Glomerular visceral epithelial cell (primary cell): ENCODE measurements around the gene GDF7.

ENCODE experiments used
- DNase-seq: peaks from one replicate; pipeline ENCODE4 v3.0.0-alpha.2; 2016; ENCODE audit errors: extremely low spot score

GDF7 gene

DNA sequence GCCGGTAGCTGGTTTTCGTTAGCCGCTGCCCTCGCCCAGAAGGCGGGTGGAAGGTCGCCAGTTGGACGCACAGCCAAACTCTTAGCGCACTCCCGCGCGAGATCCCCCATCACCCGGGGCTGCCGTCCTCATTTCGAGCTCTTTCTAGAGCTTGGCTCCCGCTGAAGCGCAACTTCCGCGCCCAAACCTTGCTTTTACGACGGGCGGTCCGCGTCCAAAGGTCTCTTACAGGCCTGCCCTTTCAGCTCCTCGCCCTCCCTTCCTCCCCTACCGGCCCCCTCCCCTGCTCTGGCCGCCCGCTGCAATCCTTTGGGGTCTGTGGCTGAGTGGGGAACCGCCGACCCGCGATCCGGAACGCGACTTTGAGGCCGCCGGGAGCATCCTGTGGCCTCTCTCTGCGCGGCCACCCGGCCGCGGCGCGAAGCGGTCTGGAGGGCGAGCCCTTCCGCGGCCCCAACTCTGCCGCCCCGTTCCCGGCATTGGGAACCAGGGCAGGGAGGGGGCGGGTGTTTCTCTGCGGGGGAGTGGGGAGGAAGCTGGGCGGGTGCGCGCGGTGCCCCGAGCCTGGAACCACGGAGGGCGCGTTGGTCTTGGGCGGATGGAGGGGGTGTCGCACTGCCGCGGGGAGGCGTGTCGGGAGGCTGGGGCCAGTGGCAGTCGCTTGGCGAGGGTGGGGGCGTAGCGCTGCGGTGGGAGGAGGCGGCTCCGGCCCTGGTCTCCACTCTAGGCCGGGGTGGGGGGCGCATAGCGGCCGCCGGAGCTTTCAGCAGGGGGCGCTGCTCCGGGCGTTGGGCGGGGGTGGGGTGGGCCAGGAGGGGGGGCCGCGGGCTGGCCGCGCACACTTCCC, at the start of gene GDF7:
GDF7 (plus strand) TSS at position 841 of the 847 bp plus-strand sequence. CDS start 96 bp downstream, outside the sequence.
- no peak for DNase-seq

DNA sequence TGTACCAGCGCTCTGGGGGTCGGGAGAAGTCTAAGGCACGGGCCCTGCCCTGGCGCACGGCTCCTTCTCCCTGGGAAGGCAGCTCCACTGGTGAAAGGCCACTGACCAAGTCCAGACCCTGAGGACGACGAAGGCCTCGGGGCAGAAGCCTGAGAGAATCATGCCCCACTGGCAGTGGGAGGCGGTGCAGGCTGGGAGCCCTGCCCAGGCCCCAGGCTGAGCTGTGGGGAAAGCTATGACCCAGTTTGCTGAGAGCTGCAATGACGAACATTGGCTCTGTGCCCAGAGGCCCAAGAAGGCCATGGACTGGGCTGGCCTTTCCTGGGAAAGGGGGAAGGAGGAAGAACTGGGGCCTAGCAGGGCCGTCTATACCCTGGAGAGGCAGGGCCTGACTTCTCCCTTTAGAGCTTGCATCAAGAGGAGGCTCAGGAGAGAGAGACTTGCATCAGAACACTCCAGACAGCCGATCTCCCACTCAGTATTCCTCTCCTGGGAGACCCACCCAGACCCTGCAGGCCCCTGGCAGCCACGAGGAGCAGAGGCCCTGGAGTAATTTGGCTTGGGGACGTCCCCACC, 49.0 kb upstream of the GDF7 start:
- peak; percentile 99 for DNase-seq

DNA sequence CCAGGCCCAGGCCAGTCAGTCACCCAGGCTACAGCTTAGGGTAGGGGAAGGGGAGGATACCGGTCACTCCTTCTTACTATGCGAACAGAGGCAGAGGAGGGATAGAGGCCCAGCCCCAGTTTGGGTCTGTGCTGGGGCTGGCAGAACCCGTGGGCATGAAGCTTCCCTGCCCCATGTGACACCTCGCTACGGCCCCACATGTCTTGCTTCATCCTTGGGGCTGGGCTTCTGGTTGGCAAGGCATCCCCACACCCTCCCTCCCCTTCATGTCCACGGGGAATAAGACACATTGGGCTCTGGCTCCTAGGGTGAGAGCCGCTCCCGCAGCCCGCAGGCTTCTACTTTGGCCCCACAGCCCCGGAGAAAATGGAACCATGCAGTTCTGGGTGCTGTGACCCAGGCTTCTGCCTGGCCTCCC, 48.5 kb upstream of the GDF7 start:
- no peak for DNase-seq

DNA sequence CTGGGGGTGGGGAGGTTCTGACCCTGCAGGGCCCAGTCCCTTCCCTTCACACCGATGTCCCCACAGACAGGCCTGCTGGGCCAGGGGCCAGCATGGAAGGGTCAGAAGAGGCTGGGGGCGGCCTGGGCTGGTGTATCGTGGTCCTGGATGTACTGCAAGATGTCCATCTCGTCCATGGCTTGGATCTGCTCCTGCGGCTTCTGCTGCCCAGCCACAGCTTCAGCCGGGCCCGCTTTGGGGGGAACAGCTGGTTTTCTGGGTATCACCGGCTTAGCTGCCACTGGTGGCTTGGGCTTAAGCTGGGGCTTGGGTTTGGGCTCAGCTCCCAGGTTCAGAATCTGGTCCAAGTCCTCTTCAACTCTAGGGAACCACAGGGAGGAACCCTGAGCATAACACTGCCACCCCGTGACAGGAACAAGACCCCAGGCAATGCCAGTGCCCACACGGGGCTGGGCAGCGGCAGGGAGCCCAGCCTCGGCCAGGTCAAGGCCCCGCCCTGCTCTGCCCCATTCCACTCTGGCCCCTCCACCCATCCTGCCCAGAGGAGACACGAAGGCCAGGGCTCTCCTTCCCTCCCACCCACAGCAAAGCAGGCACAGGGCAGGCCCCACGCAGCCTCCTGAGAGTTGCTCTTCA, 47.9 kb upstream of the GDF7 start:
- no peak for DNase-seq

DNA sequence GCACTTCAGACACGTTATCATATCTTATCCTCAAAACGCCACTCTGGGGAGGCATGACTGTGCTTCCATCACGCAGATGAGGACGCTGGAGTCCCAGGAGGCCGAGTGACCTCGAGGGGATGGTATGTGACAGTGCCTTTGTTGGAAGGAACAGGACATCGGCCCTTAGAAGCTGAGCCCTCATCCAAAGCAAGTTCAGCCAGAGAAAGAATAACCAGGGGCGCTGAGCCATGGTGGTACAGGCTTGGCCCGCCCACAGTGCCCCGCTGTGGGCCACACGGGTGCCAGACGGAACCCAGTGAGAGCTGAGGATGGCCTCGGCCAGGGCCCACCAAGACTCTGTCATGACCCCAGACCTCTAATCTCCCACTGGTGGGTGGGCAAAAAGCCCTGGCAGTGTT, 47.3 kb upstream of the GDF7 start:
- no peak for DNase-seq

DNA sequence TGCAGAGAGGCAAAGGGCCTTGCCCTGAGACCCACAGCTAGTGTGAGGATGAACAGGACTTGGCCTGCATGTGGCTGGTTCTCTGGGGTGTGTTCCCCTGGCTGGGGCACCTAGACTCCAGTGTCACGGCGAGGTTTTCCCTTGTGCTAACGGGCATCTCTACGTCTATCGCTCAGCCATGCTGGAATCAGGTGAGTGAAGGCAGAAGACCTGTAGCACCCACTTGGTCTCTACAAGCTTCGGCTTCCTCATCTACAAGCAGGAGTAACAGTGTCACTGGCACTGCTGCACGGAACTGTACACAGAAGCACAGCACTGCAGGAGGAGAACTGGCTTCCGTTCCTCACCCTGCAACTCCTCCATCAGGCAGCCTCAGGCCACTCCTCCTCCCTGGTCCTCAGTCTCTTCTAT, 46.7 kb upstream of the GDF7 start:
- DNase-seq, result no peak

DNA sequence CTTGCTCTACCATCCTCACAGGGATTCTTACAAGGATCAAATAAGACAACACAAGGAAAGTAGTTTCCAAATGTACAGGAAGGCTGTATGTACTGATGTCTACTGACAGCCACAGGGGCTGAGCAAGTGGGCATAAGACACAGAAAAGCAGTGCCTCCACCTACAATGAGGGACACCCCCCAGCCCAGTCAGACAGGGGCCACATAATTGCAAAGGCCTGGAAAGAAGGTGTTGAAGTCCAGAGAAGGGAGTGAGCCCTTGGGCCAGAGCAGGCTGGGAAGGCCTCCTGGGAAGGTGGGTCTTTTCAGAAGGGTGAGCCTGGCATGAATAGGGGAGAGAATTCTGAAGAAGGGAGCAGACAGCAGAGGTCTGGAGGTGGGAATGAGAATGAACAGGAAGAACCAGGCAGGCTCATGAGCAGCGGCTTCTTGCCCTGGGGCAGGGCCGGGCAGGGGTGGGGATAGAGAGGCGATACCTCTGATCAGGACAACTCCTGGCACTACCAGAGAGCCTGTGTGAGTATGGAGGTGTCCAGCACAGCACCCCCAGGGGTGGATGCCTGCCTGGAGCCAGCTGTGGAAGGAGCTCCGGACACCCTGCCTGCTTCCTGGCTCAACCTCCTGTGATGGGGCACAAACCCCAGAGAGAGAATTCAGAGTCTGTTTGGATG, 46.1 kb upstream of the GDF7 start:
- DNase-seq, result no peak

DNA sequence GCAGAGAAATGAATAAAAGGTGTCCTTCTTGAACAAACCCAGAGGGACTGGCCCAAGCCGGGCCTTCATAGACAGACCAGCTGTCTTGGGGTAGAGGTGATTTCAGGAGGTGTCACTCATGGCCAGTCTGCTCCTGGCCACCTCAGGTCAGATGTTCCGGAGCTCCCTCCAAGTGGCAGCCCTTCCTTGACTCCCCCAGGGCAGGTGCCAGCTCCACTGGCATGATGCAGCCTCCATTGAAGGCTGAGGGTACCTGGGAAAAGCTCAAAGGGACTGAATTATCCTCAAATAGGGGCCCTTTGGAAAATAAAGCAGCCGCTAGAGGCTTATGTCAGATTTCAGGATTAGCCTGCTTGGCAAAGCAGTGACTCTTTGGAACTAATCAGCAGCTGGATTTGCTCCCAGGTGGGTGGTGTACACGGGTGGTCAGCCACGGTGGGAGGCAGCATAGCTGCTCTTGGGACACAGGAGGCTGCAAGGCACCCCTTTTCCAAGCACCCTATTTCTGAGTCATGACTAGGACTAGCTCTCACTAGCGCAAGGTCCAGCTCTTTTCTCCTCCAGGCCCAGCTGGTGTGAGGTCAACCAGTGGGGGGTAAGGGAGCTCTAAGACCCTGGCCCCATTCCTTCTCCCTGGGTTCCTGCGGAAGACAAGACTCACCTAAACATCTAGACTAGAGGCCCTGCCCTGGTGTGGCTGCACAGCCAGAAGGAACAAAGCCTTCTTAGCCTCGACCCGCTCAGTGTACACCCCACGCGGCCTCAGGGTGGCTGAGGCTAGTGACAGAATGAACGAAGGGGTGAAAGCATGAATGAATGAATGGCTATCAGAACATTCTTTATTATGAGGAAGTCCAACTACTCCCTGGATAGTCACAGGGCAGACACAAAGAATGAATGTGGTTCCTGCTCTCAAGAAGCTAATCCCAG, 45.3 kb upstream of the GDF7 start:
- DNase-seq, result no peak

DNA sequence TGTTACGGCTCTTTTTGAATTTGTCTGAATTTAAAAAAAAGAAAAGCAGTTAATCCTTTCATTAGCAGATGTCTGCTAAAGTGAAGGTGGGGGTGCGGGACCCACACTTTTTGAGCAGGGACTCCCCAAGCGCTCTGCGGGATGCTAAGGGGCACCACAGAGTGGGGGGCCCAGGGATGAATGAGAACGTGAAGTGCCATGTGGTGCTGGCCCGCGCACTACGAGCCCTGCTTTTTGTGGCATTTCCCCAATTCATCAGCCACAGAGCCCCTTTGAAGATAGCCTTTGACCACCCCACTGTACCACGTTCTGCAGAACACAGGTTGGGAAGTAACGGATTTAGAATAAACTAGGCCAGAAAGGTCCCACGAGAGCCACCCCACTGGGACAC, 44.7 kb upstream of the GDF7 start:
- no peak for DNase-seq

DNA sequence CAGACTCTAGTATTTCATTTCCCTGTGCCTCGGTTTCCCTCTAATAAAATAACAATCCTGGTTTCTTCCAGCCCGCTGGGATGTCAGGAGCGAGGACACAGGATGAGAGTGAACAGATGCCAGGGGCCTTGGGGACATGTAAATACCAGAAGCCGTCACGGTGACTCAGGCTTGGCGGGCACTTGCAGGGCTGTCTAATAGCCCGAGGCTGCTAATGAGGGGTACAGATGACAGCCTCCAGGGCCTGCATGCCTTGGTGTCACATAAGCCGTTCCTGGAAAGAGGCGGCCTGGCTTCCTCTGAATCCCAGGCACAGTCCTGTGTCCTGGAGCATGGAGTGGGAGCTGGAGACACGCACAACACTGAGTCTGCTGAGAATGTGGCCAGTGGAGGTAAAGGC, 44.2 kb upstream of the GDF7 start:
- DNase-seq, result no peak

DNA sequence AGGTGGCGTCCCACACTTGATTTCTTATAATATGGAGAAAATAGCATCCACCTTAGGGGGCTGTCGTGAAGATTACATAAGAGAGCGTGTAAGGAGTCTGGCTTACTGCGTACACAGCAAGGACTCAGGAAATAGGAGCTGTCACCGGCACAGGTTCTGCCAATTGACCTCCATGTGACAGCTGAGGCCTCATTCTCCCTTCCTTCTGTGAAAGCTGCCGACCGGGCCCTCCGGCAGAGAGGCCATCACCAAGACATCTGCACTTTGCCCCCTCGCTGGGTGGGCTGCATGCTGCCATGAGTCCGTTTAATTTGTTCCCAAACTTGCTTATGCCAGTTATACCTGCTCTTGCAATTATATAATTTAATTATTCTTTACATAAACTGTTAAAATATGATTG, 43.7 kb upstream of the GDF7 start:
- no peak for DNase-seq

DNA sequence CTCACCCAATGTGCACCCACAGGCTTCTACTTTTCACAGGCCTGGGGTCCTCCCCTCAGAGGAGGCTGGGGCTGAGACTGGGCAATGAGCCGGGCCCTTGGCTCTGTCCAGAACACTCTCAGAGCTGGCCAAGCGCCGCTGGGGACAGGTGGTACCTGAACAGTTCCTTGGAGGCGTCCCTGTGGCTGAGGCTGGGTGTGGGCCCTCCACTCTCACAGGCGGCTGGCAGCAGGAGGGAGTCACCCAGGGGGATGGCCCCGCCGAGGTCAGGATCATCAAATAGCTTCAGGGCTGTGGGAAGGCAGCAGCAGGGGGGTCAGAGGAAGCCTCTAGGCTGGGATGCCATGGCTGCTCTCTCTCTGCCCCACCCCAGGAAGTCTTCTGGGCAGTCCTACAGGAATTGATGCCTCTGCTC, 43.2 kb upstream of the GDF7 start:
- no peak for DNase-seq

DNA sequence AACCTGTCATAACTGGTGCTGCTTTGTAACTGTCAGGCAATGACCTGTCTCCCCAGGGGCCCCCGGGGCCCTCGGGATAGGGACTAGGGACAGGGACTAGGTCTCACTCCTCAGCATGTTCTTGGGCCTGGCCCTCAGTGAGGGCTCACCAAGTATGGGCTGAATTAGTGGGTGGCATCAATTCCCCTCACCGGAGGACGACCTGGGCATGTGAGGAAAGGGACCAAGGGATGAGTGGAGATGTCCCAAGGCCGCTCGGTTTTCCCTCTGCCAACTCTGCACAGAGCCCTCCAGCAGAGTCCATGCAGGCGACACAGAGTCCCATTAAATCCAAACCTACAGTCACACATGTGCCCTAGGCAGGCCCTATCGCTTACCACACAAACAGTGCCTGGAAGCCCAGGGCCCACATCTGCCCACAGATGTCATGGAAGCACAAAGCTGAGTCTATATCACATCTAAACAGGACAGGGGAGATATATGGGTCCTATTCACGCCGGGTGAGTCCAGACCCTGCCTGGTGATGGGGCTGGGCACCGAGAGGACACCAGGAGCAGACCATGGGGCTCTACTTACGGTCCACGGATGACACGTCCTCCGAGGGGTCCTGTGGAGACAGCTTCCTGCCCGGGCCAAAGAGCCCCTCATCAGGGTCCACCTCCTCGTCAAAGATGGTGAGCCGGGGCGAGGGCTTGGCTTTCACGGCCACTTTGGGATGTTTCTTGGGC, 42.6 kb upstream of the GDF7 start:
- no peak for DNase-seq

DNA sequence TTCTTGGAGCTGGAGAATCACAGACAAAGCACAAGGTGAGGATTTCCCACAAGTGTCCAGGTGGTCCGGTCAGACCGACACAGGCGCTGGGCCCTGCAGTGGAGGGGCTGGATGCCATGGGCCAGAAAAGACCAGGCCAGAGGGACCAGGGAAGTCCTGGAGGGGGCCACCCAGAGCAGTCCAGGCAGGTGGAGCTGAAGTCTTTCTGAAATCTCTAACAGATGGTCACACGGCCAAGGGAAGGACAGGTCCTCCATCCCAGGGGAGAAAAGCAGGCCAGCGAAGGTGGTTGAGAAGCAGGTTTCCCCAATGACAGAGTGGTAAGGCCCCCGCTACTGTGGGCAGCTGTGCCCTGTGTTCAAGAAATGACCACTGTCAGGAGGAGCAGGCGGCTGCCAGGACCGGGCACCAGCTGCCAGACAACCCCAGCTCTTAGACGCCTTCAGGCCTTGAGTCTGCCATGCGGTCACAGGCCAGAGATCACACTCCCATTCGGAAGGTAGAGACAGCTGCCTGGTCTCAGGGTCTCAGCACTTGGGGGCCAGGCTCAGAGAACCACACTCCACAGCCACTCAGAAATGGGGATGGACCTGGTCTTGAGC, 42.0 kb upstream of the GDF7 start:
- DNase-seq, result no peak

DNA sequence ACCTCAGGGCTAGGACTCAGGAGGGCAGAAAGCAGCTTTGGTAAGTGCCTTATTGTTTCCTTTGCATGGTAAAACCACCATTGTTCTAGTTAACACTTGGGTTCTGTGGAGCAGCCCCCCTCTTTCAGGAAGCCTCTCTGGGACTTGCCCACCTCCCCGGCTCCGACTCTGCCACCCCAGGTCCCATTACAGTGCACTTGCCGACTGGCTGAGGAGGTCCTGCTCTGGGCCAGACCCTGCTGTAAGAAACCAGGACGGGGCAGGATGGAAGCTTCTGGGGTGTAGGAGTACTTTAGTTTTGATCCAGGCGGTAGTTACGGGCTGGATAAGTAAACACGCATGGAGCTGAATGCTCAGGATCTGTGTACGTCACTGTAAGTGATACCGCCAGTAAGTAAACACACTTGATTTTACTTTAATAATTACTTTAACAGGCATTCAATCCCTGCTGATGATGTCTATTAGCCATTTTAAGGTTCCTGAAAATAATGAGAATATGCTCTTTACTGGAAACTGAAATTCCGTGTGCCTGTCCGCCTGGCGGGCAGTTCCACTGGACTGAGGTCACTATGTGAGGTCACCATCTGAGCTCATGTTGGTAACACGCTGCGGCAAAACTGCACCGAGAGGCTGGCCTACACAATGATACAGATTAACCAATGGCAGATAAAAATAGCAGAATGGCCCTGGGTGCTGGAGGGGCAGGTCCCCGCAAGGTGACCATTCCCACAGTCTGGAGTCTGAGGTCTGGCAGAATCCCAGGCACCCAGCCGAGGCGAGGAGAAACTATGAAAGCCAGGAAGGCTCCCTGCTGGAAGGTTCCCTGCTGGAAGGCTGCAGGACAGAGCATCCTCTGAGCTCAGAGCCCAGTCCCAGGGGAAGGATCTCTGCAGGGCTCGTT, 41.2 kb upstream of the GDF7 start:
- peak; percentile 83 for DNase-seq

DNA sequence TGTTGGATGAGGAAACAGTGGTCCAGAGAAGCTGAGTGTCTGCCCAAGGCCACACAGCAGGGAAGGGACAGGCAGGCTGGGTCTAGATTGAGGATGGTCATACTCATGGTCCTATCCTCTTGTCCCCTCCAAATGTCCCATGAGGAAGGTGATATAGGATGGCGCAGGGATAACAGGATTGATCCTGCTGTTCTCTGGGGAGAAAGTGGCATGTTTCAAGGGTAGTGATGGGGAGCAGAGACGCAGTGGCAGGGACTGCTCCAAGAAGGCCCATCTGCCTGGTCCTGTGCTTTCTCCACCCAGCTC, 40.6 kb upstream of the GDF7 start:
- no peak for DNase-seq

DNA sequence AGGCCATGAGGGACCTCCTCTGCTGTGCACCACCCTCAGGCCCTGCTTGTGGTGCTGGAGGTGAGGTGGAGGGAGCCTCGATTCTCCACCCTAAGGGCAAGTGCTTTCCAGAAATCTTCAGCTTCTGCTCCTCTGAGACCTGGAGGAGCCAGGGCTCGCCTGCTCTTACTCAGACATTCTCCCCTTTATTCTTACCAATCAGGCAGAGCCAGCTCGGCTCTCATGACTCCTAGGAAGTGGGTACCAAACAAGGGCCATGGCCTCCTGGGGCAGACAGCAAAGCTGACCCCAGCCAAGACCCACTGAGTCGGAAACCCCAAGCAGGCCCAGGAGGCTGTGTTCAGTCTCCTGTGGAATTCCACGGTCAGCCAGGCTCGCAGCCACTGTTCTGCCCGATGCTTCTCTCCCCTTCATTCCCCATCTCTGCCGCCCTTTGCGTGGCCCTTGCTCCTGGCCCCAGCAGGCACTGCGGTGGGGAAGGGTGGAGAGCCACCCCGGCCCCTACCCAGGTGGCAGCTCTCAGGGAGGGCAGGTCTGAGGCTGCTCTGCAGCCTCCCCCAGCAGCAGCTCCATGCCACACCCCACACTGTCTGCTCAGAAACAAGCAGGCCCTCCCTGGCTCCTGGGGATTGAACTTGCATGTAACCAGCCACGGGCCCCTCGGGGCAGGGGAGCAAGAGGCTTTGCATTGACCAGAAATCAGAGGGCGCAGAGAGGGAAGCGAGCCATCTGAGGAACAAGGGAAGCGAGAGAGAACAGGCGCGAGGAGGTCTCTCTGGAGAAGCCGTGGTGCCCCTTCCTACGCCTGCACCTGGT, 40.0 kb upstream of the GDF7 start:
- peak; percentile 89 for DNase-seq

DNA sequence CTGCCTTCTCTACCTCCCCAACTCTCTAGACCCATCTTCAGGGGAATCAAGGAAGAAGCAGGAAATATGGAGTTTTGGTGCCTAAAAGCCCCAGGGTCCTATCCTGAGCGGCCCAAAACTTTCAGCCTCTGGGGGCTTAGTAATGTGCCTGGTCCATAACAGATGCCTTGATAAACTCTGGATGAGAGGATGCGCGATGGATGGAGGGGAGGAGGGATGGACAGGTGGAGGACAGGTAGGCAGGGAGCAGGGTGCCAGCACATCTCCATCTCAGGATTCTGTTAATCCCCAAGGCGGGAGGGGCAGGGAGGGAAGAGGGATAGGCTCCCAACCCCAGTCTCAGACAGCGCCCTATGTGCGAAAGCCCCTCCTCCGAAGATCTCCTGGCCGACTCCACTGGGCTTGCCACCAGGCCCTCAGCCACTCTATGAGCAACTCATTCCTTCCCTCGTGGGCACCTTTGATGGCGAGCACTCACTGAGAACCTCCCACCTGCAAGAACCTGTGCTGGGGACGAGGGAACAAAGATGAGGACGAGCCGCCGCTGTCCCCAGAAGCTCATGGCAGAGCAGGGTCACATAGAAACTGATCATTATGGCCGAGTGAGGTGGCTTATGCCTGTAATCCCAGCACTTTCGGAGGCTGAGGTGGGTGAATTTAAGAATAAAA, 39.1 kb upstream of the GDF7 start:
- DNase-seq, result no peak
